GM12878 (cell line): ENCODE results near the gene DENR. TPM values are rescaled to one million over a fixed set of nuclear protein-coding genes. Genes with fewer than 3 reads are reported as not detected.

Source experiments
- ATAC-seq: fragments of 200-7000 bp; cut with Tn5 transposase; 3 replicates; pipeline ENCODE4 v1.9.1; 2020; ENCODE audit warnings: mild to moderate bottlenecking, moderate library complexity
- BruUV-seq: library from RNA; stranded (reverse); fragments of 400-500 nt; replicated peaks from 2 replicates; lab custom pipeline; 2021; lab: Mats Ljungman, UMichigan
- CTCF ChIA-PET: fragments of 300-600 bp; sonication (Branson Sonifier 250); formaldehyde crosslinking; extraction: SDS; loops from one replicate; lab custom pipeline; 2021; ENCODE audit warnings: inconsistent platforms; lab: Yijun Ruan, JAX
- POLR2A ChIA-PET: fragments of 350-600 bp; formaldehyde crosslinking; extraction: SDS; loops from one replicate; lab custom pipeline; 2021; ENCODE audit warnings: inconsistent platforms; lab: Charles Lee
- RAD21 ChIA-PET: fragments of 300-600 bp; sonication (Branson Sonifier 250); formaldehyde crosslinking; loops from one replicate; lab custom pipeline; 2023; ENCODE audit warnings: antibody characterized with exemption; ENCODE audit not compliant: unreplicated experiment; lab: Charles Lee
- SMC1A ChIA-PET: fragments of 300-600 bp; sonication (Branson Sonifier 250); formaldehyde crosslinking; loops from one replicate; lab custom pipeline; 2023; ENCODE audit not compliant: unreplicated experiment, uncharacterized antibody; lab: Charles Lee
- DNase-seq: peaks from one replicate; pipeline ENCODE4 v3.0.0-alpha.2; 2011; ENCODE audit warnings: low read depth, low spot score
- FAIRE-seq: peaks from 3 replicates; lab custom pipeline; 2011; peaks lifted over from hg19 to GRCh38; lab: Jason Lieb, UNC
- H2AFZ ChIP-seq: 2 replicates; pipeline ENCODE4 v1.6.0; 2011; ENCODE audit warnings: low read depth, low read length, control low read depth; ENCODE audit not compliant: control insufficient read depth
- H3K27ac ChIP-seq: 2 replicates; pipeline ENCODE4 v1.5.1; 2011; ENCODE audit warnings: control low read depth; ENCODE audit not compliant: control insufficient read depth, insufficient read depth
- H3K27me3 ChIP-seq, 2 experiments: replicated peaks in 1 of 2; 2 replicates each; pipeline versions ENCODE4 v1.6.0 to v1.6.1; 2011; ENCODE audit warnings: low read length in 1 of 2; ENCODE audit not compliant: control insufficient read depth in 2 of 2, insufficient read depth in 2 of 2
- H3K36me3 ChIP-seq, 2 experiments: 2 replicates each; pipeline ENCODE4 v1.5.1; 2011; ENCODE audit warnings: low read length in 1 of 2; ENCODE audit not compliant: control insufficient read depth in 2 of 2, insufficient read depth in 2 of 2
- H3K4me1 ChIP-seq: 2 replicates; pipeline ENCODE4 v1.6.1; 2011; ENCODE audit warnings: mild to moderate bottlenecking, low read length, moderate library complexity, mixed read lengths; ENCODE audit not compliant: control insufficient read depth, insufficient read depth
- H3K4me2 ChIP-seq: 2 replicates; pipeline ENCODE4 v1.6.0; 2011; ENCODE audit warnings: control low read depth; ENCODE audit not compliant: control insufficient read depth, insufficient read depth
- H3K4me3 ChIP-seq: fragments of 200-600 bp; sonication (generic); 2 replicates; pipeline ENCODE4 v1.5.1; 2016
- H3K79me2 ChIP-seq: 2 replicates; pipeline ENCODE4 v1.6.0; 2011; ENCODE audit warnings: low read length; ENCODE audit not compliant: control insufficient read depth, insufficient read depth
- H3K9ac ChIP-seq: 2 replicates; pipeline ENCODE4 v1.8.0; 2011; ENCODE audit warnings: low read length, control low read depth, mixed read lengths; ENCODE audit not compliant: control insufficient read depth, insufficient read depth
- H3K9me3 ChIP-seq: replicated peaks from 3 replicates; pipeline ENCODE4 v1.5.1; 2011; ENCODE audit warnings: mild to moderate bottlenecking, low read length; ENCODE audit not compliant: control insufficient read depth, insufficient read depth
- H4K20me1 ChIP-seq: 2 replicates; pipeline ENCODE4 v1.6.0; 2011; ENCODE audit not compliant: control insufficient read depth, insufficient read depth
- BCL3 ChIP-seq: IDR thresholded peaks from 2 replicates; pipeline ENCODE4 v1.6.1; 2011; ENCODE audit warnings: borderline replicate concordance, low read depth, mild to moderate bottlenecking, moderate library complexity, low read length; ENCODE audit not compliant: insufficient read depth, poor library complexity, severe bottlenecking
- CBFB ChIP-seq: IDR thresholded peaks from 2 replicates; pipeline ENCODE4 v1.6.1; 2016; ENCODE audit warnings: antibody characterized with exemption, low read depth
- CHD4 ChIP-seq: fragments of 200-600 bp; sonication (generic); IDR thresholded peaks from 2 replicates; pipeline ENCODE4 v1.6.1; 2016; ENCODE audit warnings: mild to moderate bottlenecking
- ELK1 ChIP-seq: IDR thresholded peaks from 2 replicates; pipeline ENCODE4 v1.6.1; 2012; ENCODE audit warnings: low read depth, low read length, improper control_type of control experiment
- HDAC2 ChIP-seq: fragments of 200-600 bp; sonication (generic); IDR thresholded peaks from 2 replicates; pipeline ENCODE4 v1.6.1; 2017
- MLLT1 ChIP-seq: fragments of 450-650 bp; IDR thresholded peaks from 2 replicates; pipeline ENCODE4 v1.6.1; 2016; ENCODE audit warnings: mild to moderate bottlenecking
- RELA ChIP-seq: fragments of 450-650 bp; IDR thresholded peaks from 2 replicates; pipeline ENCODE4 v1.8.0; 2014; ENCODE audit warnings: borderline replicate concordance; ENCODE audit not compliant: partially characterized antibody
- RELB ChIP-seq: fragments of 450-650 bp; IDR thresholded peaks from 2 replicates; pipeline ENCODE4 v1.6.1; 2017; ENCODE audit warnings: low read depth, mild to moderate bottlenecking, moderate library complexity
- SMAD1 ChIP-seq: fragments of 450-650 bp; IDR thresholded peaks from 2 replicates; pipeline ENCODE4 v1.6.1; 2018; ENCODE audit warnings: mild to moderate bottlenecking, low read depth; ENCODE audit not compliant: partially characterized antibody
- SPI1 ChIP-seq: IDR thresholded peaks from 2 replicates; pipeline ENCODE4 v1.6.1; 2011; ENCODE audit warnings: low read depth, mild to moderate bottlenecking, low read length, moderate library complexity, borderline replicate concordance; ENCODE audit not compliant: insufficient read depth
- SREBF2 ChIP-seq: IDR thresholded peaks from 2 replicates; pipeline ENCODE4 v1.6.1; 2012; ENCODE audit warnings: mild to moderate bottlenecking, low read length
- YY1 ChIP-seq: IDR thresholded peaks from 2 replicates; pipeline ENCODE4 v1.6.1; 2011; ENCODE audit warnings: low read depth, mild to moderate bottlenecking, low read length
- ZBTB11 ChIP-seq: fragments of 450-650 bp; formaldehyde crosslinking; IDR thresholded peaks from 2 replicates; pipeline ENCODE4 v1.5.0; 2022; ENCODE audit warnings: mild to moderate bottlenecking, missing genetic modification characterization
- WGBS: methylation state at CpG from one replicate; pipeline ENCODE4 v1.1.6; 2016; ENCODE audit warnings: low lambda C conversion rate; ENCODE audit not compliant: insufficient replicate concordance, insufficient coverage; ENCODE audit errors: missing lambda C conversion rate; 5-methylcytosine and 5-hydroxymethylcytosine counted together
- in situ Hi-C: fragments of 300-500 bp; cut with MboI; formaldehyde crosslinking; loops from 9 replicates; pipeline ENCODE4 v1.14.3; 2018; ENCODE audit warnings: mixed read lengths
- intact Hi-C: fragments of 100-400 bp; cut with micrococcal nuclease; formaldehyde crosslinking; loops from one replicate; pipeline ENCODE4 v1.14.2; 2022; ENCODE audit not compliant: unreplicated experiment
- polyA plus RNA-seq, 11 experiments: library from polyadenylated mRNA; depleted of rRNA in 4 of 11; unstranded in 6 of 11; stranded (reverse) in 5 of 11; fragments of >200 nt; fragmentation: Nextera tagmentation in 4 of 11; fragmentation: Illumina TruSeq in 1 of 11; extraction: Ambion mirVana in 4 of 11; extraction: Trizol in 1 of 11; gene quantifications; 1 replicate in 1 of 11; 2 replicates in 10 of 11; pipeline versions ENCODE4 v1.2.1 to v1.2.3, GENCODE V29; 2011 to 2016; ENCODE audit warnings: inconsistent platforms in 2 of 11, missing spikeins in 2 of 11, low read depth in 1 of 11
- total RNA-seq, 4 experiments: library from RNA; depleted of rRNA in 3 of 4; stranded (reverse); fragments of >200 nt in 3 of 4; fragmentation: Illumina TruSeq in 1 of 4; extraction: Trizol in 1 of 4; gene quantifications; 2 replicates each; pipeline versions ENCODE4 v1.2.1 to v1.2.3, GENCODE V29; 2013 to 2021

DENR gene
- total and polyA plus RNA-seq, 10 of the 15 experiments (the other 5 are each of a cell fraction or from before 2014, with no cell fraction given): 29.4 to 97.7 (median 58.3) TPM

- in situ Hi-C loops (loop anchor here (5.0 kb wide), 1 partner anchor 162 kb away; no protein-coding TSS in a partner anchor), intact Hi-C loops (loop anchor here (5.0 kb wide), 1 partner anchor 47 kb away; the partner anchor contains the start of gene HIP1R)
- Histone ChIP-seq H3K79me2 (no peaks in the 10 kb centered on the region), H3K4me3 (no peak overlapping the region), H3K4me2 (no peak overlapping the region), H3K27ac (no peak overlapping the region), H4K20me1 (no peaks in the 10 kb centered on the region), H3K9me3 (no peaks in the 10 kb centered on the region), H3K27me3 (no peaks in the 10 kb centered on the region), H2AFZ (no peak overlapping the region), H3K36me3 (no peaks in the 10 kb centered on the region), H3K4me1 (peaks cover 5% of the 10 kb centered on the region), H3K9ac (no peak overlapping the region)
- POLR2A ChIA-PET: interaction anchor here (0.6 kb wide), 1 partner anchor 11 kb away, joined by 3 read pairs; no protein-coding TSS in a partner anchor
- no peak for FAIRE-seq
- WGBS: 61% methylated on average over 5 of the region's 5 CpGs
- BruUV-seq: no TSS peak
- DNase-seq: no peak
- RAD21 ChIA-PET: interaction anchor here (0.8 kb wide), 1 partner anchor 162 kb away, joined by 3 read pairs; no protein-coding TSS in a partner anchor
- SMC1A ChIA-PET: interaction anchor here (0.9 to 1.6 kb wide), 3 partner anchors 9 to 188 kb away, joined by 3 to 6 read pairs (median 3); no protein-coding TSS in a partner anchor
- ATAC-seq: no peak
- CTCF ChIA-PET: interaction anchor here (0.6 to 1.9 kb wide), 5 partner anchors 8 to 162 kb away, joined by 3 to 7 read pairs (median 4); no protein-coding TSS in a partner anchor
- TF ChIP-seq HDAC2 (no peak), CBFB (no peak), ZBTB11 (CRISPR knock-in tag) (no peak), RELB (no peak), BCL3 (no peak), YY1 (no peak), CHD4 (no peak), RELA (no peak), SMAD1 (no peak), SPI1 (no peak), ELK1 (no peak), SREBF2 (no peak), MLLT1 (no peak)
Measured at GRCh38 chr12:122790393-122791075, 37.9 kb downstream of the DENR start.
